Type B pancreatic cell (in vitro differentiated cells): Measurements from ENCODE around the gene MLLT1. TPM values are rescaled to one million over a fixed set of nuclear protein-coding genes. Genes with fewer than 3 reads are reported as not detected.
A peak's percentile ranks its signal among the peaks of the same experiment; 100 is the strongest.

ENCODE experiments used
- DNase-seq: peaks from one replicate; pipeline ENCODE4 v3.0.0; 2021; ENCODE audit warnings: mixed read lengths; ENCODE audit not compliant: unreplicated experiment; ENCODE audit errors: extremely low spot score
- H3K27ac Mint-ChIP-seq: 2 replicates; pipeline ENCODE4 v1.8.0; 2021; ENCODE audit warnings: mild to moderate bottlenecking, mixed read lengths
- H3K27me3 Mint-ChIP-seq: 2 replicates; pipeline ENCODE4 v1.8.0; 2021; ENCODE audit warnings: mixed read lengths
- H3K36me3 Mint-ChIP-seq: 2 replicates; pipeline ENCODE4 v1.8.0; 2021; ENCODE audit warnings: mixed read lengths
- H3K4me1 Mint-ChIP-seq: one replicate; pipeline ENCODE4 v1.8.0; 2021; ENCODE audit warnings: mixed read lengths; ENCODE audit not compliant: unreplicated experiment
- H3K4me3 Mint-ChIP-seq: 2 replicates; pipeline ENCODE4 v1.8.0; 2021; ENCODE audit warnings: mild to moderate bottlenecking, mixed read lengths
- H3K9me3 Mint-ChIP-seq: 2 replicates; pipeline ENCODE4 v1.8.0; 2021; ENCODE audit warnings: mixed read lengths
- total RNA-seq: library from RNA; stranded (reverse); gene quantifications from 2 replicates; pipeline ENCODE4 v1.2.1, GENCODE V29; 2021; ENCODE audit warnings: low replicate concordance
- TF ChIP-seq, protein P1 (sequence below): fragments of 200-600 bp; sonication (generic); conservative IDR thresholded peaks from 2 replicates; pipeline ENCODE4 v1.5.0; 2021; ENCODE audit warnings: antibody characterized with exemption, mild to moderate bottlenecking

Gene MLLT1
- total RNA-seq, 1 donor from 2014 or later, result 106 TPM

DNA sequence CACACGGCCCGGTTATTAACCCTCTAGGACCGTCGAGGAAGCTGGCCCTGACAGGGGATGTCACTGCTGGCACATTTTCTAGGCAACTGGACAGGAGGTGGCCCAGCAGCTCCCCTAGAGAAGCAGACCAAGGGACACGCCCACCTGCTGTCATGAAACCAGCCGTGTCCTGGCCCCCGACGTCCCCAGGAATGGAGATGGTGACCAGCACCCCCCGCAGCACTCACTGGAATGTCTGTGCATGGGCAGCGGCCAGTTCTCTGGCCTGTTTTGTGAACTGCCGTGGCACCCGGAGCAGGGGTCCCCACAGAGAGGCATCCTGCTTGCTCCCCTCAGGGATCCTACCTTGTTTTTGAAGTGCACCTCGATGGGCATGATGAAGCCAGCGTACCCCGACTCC lies 17.9 kb downstream of the MLLT1 start:
- no peak for DNase-seq
- Mint-ChIP-seq H3K4me1 (peaks cover 7% of the 10 kb centered on the region), H3K4me3 (no peak overlapping the region), H3K27ac (no peak overlapping the region), H3K27me3 (no peaks in the 10 kb centered on the region), H3K36me3 (peaks cover 9% of the 10 kb centered on the region), H3K9me3 (no peaks in the 10 kb centered on the region)
- TF ChIP-seq, protein P1, sequence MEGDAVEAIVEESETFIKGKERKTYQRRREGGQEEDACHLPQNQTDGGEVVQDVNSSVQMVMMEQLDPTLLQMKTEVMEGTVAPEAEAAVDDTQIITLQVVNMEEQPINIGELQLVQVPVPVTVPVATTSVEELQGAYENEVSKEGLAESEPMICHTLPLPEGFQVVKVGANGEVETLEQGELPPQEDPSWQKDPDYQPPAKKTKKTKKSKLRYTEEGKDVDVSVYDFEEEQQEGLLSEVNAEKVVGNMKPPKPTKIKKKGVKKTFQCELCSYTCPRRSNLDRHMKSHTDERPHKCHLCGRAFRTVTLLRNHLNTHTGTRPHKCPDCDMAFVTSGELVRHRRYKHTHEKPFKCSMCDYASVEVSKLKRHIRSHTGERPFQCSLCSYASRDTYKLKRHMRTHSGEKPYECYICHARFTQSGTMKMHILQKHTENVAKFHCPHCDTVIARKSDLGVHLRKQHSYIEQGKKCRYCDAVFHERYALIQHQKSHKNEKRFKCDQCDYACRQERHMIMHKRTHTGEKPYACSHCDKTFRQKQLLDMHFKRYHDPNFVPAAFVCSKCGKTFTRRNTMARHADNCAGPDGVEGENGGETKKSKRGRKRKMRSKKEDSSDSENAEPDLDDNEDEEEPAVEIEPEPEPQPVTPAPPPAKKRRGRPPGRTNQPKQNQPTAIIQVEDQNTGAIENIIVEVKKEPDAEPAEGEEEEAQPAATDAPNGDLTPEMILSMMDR, result no peak

- H3K27ac Mint-ChIP-seq, result no peak overlapping the region
- no peaks in the 10 kb centered on the region for H3K27me3 Mint-ChIP-seq
- no peak for DNase-seq
- peaks cover 7% of the 10 kb centered on the region for H3K4me1 Mint-ChIP-seq
- TF ChIP-seq, protein P1, result peak; percentile 72
- no peak overlapping the region for H3K4me3 Mint-ChIP-seq
- H3K36me3 Mint-ChIP-seq, result peaks cover 12% of the 10 kb centered on the region
- H3K9me3 Mint-ChIP-seq, result no peaks in the 10 kb centered on the region
Observed at GRCh38 chr19:6260912-6261650, 18.7 kb downstream of the MLLT1 start.

GRCh38 chr19:6260376-6260775 lies 19.4 kb downstream of the MLLT1 start:
- Mint-ChIP-seq H3K27ac (no peak overlapping the region), H3K4me3 (no peak overlapping the region), H3K9me3 (no peaks in the 10 kb centered on the region), H3K36me3 (peaks cover 15% of the 10 kb centered on the region), H3K27me3 (no peaks in the 10 kb centered on the region), H3K4me1 (peaks cover 7% of the 10 kb centered on the region)
- TF ChIP-seq, protein P1, result no peak
- no peak for DNase-seq

- H3K9me3 Mint-ChIP-seq, result no peaks in the 10 kb centered on the region
- DNase-seq, result no peak
- H3K4me1 Mint-ChIP-seq, result peaks cover 7% of the 10 kb centered on the region
- no peaks in the 10 kb centered on the region for H3K27me3 Mint-ChIP-seq
- no peak overlapping the region for H3K4me3 Mint-ChIP-seq
- peaks cover 16% of the 10 kb centered on the region for H3K36me3 Mint-ChIP-seq
- TF ChIP-seq, protein P1, result no peak
- no peak overlapping the region for H3K27ac Mint-ChIP-seq
Observed at GRCh38 chr19:6259312-6259861, 20.4 kb downstream of the MLLT1 start.

- H3K4me1 Mint-ChIP-seq, result peaks cover 7% of the 10 kb centered on the region
- H3K4me3 Mint-ChIP-seq, result no peak overlapping the region
- no peaks in the 10 kb centered on the region for H3K9me3 Mint-ChIP-seq
- no peak for DNase-seq
- H3K36me3 Mint-ChIP-seq, result peaks cover 12% of the 10 kb centered on the region
- TF ChIP-seq, protein P1, result no peak
- no peaks in the 10 kb centered on the region for H3K27me3 Mint-ChIP-seq
- H3K27ac Mint-ChIP-seq, result no peak overlapping the region
Observed at GRCh38 chr19:6258812-6259311, 20.9 kb downstream of the MLLT1 start.
